IMR-90 (cell line): ENCODE data around the gene ITGA3. TPM values are rescaled to one million over a fixed set of nuclear protein-coding genes. Genes with fewer than 3 reads are reported as not detected.
A peak's percentile ranks its signal among the peaks of the same experiment; 100 is the strongest.

Experiments used
- ATAC-seq: fragments of 200-7000 bp; cut with Tn5 transposase; 2 replicates; pipeline ENCODE4 v1.9.1; 2020; ENCODE audit warnings: low read depth, mild to moderate bottlenecking, moderate library complexity
- BruUV-seq: library from RNA; stranded (reverse); fragments of 400-500 nt; replicated peaks from 2 replicates; lab custom pipeline; 2021; lab: Mats Ljungman, UMichigan
- CTCF ChIA-PET: fragments of 300-600 bp; formaldehyde crosslinking; extraction: SDS; loops from one replicate; lab custom pipeline; 2021; ENCODE audit warnings: antibody characterized with exemption; lab: Yijun Ruan, JAX
- POLR2A ChIA-PET: fragments of 300-600 bp; sonication (Branson Sonifier 250); formaldehyde crosslinking; loops from one replicate; lab custom pipeline; 2022; ENCODE audit warnings: antibody characterized with exemption; ENCODE audit not compliant: unreplicated experiment; lab: Charles Lee
- DNase-seq: peaks from one replicate; pipeline ENCODE4 v3.0.0; 2013
- H2AFZ ChIP-seq: replicated peaks from 2 replicates; pipeline ENCODE3; 2013; ENCODE audit warnings: low read length, mild to moderate bottlenecking; ENCODE audit not compliant: poor library complexity
- H2AK5ac ChIP-seq: 2 replicates; pipeline ENCODE4 v1.6.1; 2013; ENCODE audit warnings: low read depth, low read length, inconsistent platforms
- H2AK9ac ChIP-seq: replicated peaks from 2 replicates; pipeline ENCODE3; 2013; ENCODE audit warnings: mild to moderate bottlenecking, low read depth, low read length, moderate library complexity; ENCODE audit not compliant: poor library complexity
- H2BK120ac ChIP-seq: 2 replicates; pipeline ENCODE4 v1.6.1; 2013; ENCODE audit warnings: low read depth, low read length, inconsistent platforms
- H2BK15ac ChIP-seq: 3 replicates; pipeline ENCODE4 v1.6.1; 2013; ENCODE audit warnings: low read depth, low read length, inconsistent platforms
- H2BK20ac ChIP-seq: 2 replicates; pipeline ENCODE4 v1.6.1; 2013; ENCODE audit warnings: low read depth, mild to moderate bottlenecking, inconsistent platforms, low read length, moderate library complexity
- H2BK5ac ChIP-seq: 2 replicates; pipeline ENCODE4 v1.6.1; 2013; ENCODE audit warnings: mild to moderate bottlenecking, low read depth, low read length, inconsistent platforms; ENCODE audit not compliant: poor library complexity, severe bottlenecking
- H3K14ac ChIP-seq: replicated peaks from 2 replicates; pipeline ENCODE4 v1.6.1; 2013; ENCODE audit warnings: low read depth, low read length, inconsistent platforms
- H3K18ac ChIP-seq: 2 replicates; pipeline ENCODE4 v1.6.1; 2013; ENCODE audit warnings: low read depth, low read length, control low read depth
- H3K23ac ChIP-seq: 2 replicates; pipeline ENCODE4 v1.6.1; 2013; ENCODE audit warnings: low read depth, low read length, inconsistent platforms
- H3K27ac ChIP-seq: 2 replicates; pipeline ENCODE4 v1.5.1; 2013; ENCODE audit warnings: mild to moderate bottlenecking, control low read depth, low read length; ENCODE audit not compliant: insufficient read depth
- H3K27me3 ChIP-seq: 2 replicates; pipeline ENCODE4 v1.6.1; 2013; ENCODE audit warnings: low read length; ENCODE audit not compliant: control insufficient read depth, insufficient read depth
- H3K36me3 ChIP-seq: 2 replicates; pipeline ENCODE4 v1.6.1; 2013; ENCODE audit warnings: low read length, mixed read lengths; ENCODE audit not compliant: control insufficient read depth, insufficient read depth
- H3K4ac ChIP-seq: 2 replicates; pipeline ENCODE4 v1.6.1; 2013; ENCODE audit warnings: low read depth, low read length, inconsistent platforms
- H3K4me1 ChIP-seq: 2 replicates; pipeline ENCODE4 v1.6.1; 2013; ENCODE audit warnings: low read length, mixed read lengths; ENCODE audit not compliant: control insufficient read depth, insufficient read depth
- H3K4me2 ChIP-seq: 2 replicates; pipeline ENCODE4 v1.6.1; 2013; ENCODE audit warnings: low read depth, mild to moderate bottlenecking, control low read depth, low read length, moderate library complexity
- H3K4me3 ChIP-seq: 2 replicates; pipeline ENCODE4 v1.5.1; 2013; ENCODE audit warnings: low read depth, mild to moderate bottlenecking, control low read depth, low read length, moderate library complexity; ENCODE audit not compliant: insufficient read depth
- H3K56ac ChIP-seq: 2 replicates; pipeline ENCODE4 v1.6.1; 2013; ENCODE audit warnings: low read length, inconsistent platforms; ENCODE audit not compliant: insufficient read depth; ENCODE audit errors: extremely low read depth
- H3K79me1 ChIP-seq, 2 experiments: 2 replicates each; pipeline ENCODE4 v1.6.1; 2013; ENCODE audit warnings: low read length in 2 of 2, inconsistent platforms in 1 of 2, low read depth in 1 of 2
- H3K9ac ChIP-seq: 2 replicates; pipeline ENCODE4 v1.6.1; 2013; ENCODE audit warnings: low read depth, low read length, control low read depth
- H3K9me1 ChIP-seq: 2 replicates; pipeline ENCODE4 v1.6.1; 2013; ENCODE audit warnings: low read length, inconsistent platforms; ENCODE audit not compliant: insufficient read depth
- H3K9me3 ChIP-seq: 2 replicates; pipeline ENCODE4 v1.6.1; 2013; ENCODE audit warnings: low read length; ENCODE audit not compliant: control insufficient read depth, insufficient read depth
- H4K20me1 ChIP-seq: 2 replicates; pipeline ENCODE4 v1.6.1; 2013; ENCODE audit warnings: low read length, inconsistent platforms; ENCODE audit not compliant: insufficient read depth
- H4K5ac ChIP-seq: 2 replicates; pipeline ENCODE4 v1.6.1; 2013; ENCODE audit warnings: mild to moderate bottlenecking, low read depth, low read length, control low read depth
- H4K8ac ChIP-seq, 2 experiments: 2 replicates each; pipeline ENCODE4 v1.6.1; 2013; ENCODE audit warnings: low read depth in 2 of 2, low read length in 2 of 2, control low read depth in 1 of 2, inconsistent platforms in 1 of 2
- H4K91ac ChIP-seq: 2 replicates; pipeline ENCODE4 v1.6.1; 2013; ENCODE audit warnings: low read depth, low read length, inconsistent platforms; ENCODE audit not compliant: insufficient read depth
- BHLHE40 ChIP-seq: fragments of 150-350 bp; IDR thresholded peaks from 2 replicates; pipeline ENCODE4 v1.6.1; 2016; ENCODE audit warnings: mild to moderate bottlenecking, low read depth, low read length
- CEBPB ChIP-seq: IDR thresholded peaks from 2 replicates; pipeline ENCODE4 v1.6.1; 2012; ENCODE audit warnings: low read depth, low read length, improper control_type of control experiment
- CHD1 ChIP-seq: IDR thresholded peaks from 2 replicates; pipeline ENCODE4 v1.6.1; 2012; ENCODE audit warnings: low read depth, low read length, improper control_type of control experiment
- FOS ChIP-seq: fragments of 150-350 bp; IDR thresholded peaks from 2 replicates; pipeline ENCODE4 v1.6.1; 2016; ENCODE audit warnings: low read depth, low read length
- MAFK ChIP-seq: IDR thresholded peaks from 2 replicates; pipeline ENCODE4 v1.6.1; 2012; ENCODE audit warnings: low read depth, low read length, improper control_type of control experiment
- MAZ ChIP-seq: IDR thresholded peaks from 2 replicates; pipeline ENCODE4 v1.6.1; 2012; ENCODE audit warnings: low read depth, mild to moderate bottlenecking, low read length, improper control_type of control experiment, moderate library complexity, borderline replicate concordance
- MXI1 ChIP-seq: IDR thresholded peaks from 2 replicates; pipeline ENCODE4 v1.6.1; 2012; ENCODE audit warnings: low read depth, mild to moderate bottlenecking, low read length, moderate library complexity, borderline replicate concordance
- NFE2L2 ChIP-seq: fragments of 150-350 bp; IDR thresholded peaks from 2 replicates; pipeline ENCODE4 v1.6.1; 2016; ENCODE audit warnings: low read depth, mild to moderate bottlenecking, low read length
- POLR2A ChIP-seq: IDR thresholded peaks from 2 replicates; pipeline ENCODE4 v1.6.1; 2012; ENCODE audit warnings: mild to moderate bottlenecking, low read depth, low read length
- RAD21 ChIP-seq: IDR thresholded peaks from 2 replicates; pipeline ENCODE4 v1.6.1; 2012; ENCODE audit warnings: low read length, improper control_type of control experiment
- RCOR1 ChIP-seq: IDR thresholded peaks from 2 replicates; pipeline ENCODE4 v1.6.1; 2012; ENCODE audit warnings: mild to moderate bottlenecking, low read length, improper control_type of control experiment; ENCODE audit not compliant: insufficient replicate concordance
- RFX5 ChIP-seq: IDR thresholded peaks from 2 replicates; pipeline ENCODE4 v1.8.0; 2012; ENCODE audit warnings: low read depth, mild to moderate bottlenecking, low read length, moderate library complexity
- SMC3 ChIP-seq: fragments of 150-350 bp; IDR thresholded peaks from 2 replicates; pipeline ENCODE4 v1.6.1; 2016; ENCODE audit warnings: low read depth, mild to moderate bottlenecking, antibody characterized with exemption, low read length, moderate library complexity
- WGBS, 2 experiments: methylation state at CpG; one replicate each; pipeline versions ENCODE4 v1.1.5 to v1.1.7; 2013; ENCODE audit warnings: missing lambda C conversion rate in 2 of 2; ENCODE audit not compliant: insufficient read length in 1 of 2; ENCODE audit errors: extremely low coverage in 2 of 2; 5-methylcytosine and 5-hydroxymethylcytosine counted together
- dilution Hi-C: fragments of 300-500 bp; cut with HindIII; formaldehyde crosslinking; loops from one replicate; pipeline ENCODE4 v1.14.3; 2018; ENCODE audit warnings: low sequenced_read_pairs; ENCODE audit not compliant: unreplicated experiment
- in situ Hi-C: fragments of 300-500 bp; cut with MboI; formaldehyde crosslinking; loops from 3 replicates; pipeline ENCODE4 v1.14.3; 2019; ENCODE audit warnings: low sequenced_read_pairs, inconsistent platforms, mixed read lengths
- intact Hi-C: fragments of 100-400 bp; cut with micrococcal nuclease; formaldehyde crosslinking; loops from 2 replicates; pipeline ENCODE4 v1.10.0; 2022
- polyA plus RNA-seq, 3 experiments: library from polyadenylated mRNA; depleted of rRNA; stranded (reverse); fragments of >200 nt; gene quantifications; 2 replicates each; pipeline ENCODE4 v1.2.3, GENCODE V29; 2012; ENCODE audit warnings: low replicate concordance in 1 of 3
- total RNA-seq: library from RNA; depleted of rRNA; stranded (reverse); fragments of >200 nt; gene quantifications from 2 replicates; pipeline ENCODE4 v1.2.3, GENCODE V29; 2012
- TF ChIP-seq, protein P1 (sequence below): fragments of 150-350 bp; IDR thresholded peaks from 2 replicates; pipeline ENCODE4 v1.6.1; 2017; ENCODE audit warnings: mild to moderate bottlenecking, antibody characterized with exemption, low read length, low read depth
- TF ChIP-seq, protein P2 (sequence below): fragments of 150-350 bp; IDR thresholded peaks from 2 replicates; pipeline ENCODE4 v1.6.1; 2016; ENCODE audit warnings: low read depth, mild to moderate bottlenecking, low read length, moderate library complexity, borderline replicate concordance
- TF ChIP-seq, protein P3 (sequence below): conservative IDR thresholded peaks from 2 replicates; pipeline ENCODE4 v1.5.1; 2012; ENCODE audit warnings: mild to moderate bottlenecking, low read depth, low read length, improper control_type of control experiment

ITGA3 gene
- total and polyA plus RNA-seq, 2 of the 4 experiments (the other 2 are of a cell fraction), result 78.0 to 202 TPM

DNA sequence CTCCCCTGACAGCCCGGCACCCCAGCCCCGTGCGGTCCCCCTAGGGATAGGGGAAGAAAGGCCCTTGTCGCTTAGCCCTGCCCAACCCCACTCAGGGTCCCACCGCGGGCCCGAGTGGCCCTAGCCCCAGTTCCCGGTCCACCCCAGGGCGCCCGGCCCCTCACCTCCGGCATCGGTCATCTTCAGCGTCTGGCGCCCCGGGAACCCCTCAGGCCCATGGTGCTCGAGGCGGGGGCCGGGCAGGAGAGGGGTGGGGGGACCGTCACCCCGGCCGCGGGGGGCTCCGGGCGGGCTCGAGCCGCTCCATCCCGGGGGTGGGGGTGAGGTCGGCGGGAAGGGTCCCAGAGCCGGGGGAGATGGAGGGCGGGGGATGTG, 73.4 kb downstream of the ITGA3 start:
- Histone ChIP-seq H4K8ac (no peak overlapping the region), H2AK5ac (peak overlapping the region; percentile 8; the same call in 1 of the 2 replicates), H3K9me1 (peaks cover 12% of the 10 kb centered on the region), H2BK15ac (no peak overlapping the region), H4K20me1 (peaks cover 14% of the 10 kb centered on the region), H3K18ac (no peak overlapping the region; the same call in 1 of the 2 replicates), H2AFZ (peak overlapping the region; percentile 84), H2AK9ac (peak overlapping the region; percentile 91), H3K4ac (peak overlapping the region; percentile 33; the same call in 1 of the 2 replicates), H3K36me3 (peaks cover 3% of the 10 kb centered on the region; the same call in 1 of the 2 replicates), H4K91ac (no peak overlapping the region), H3K79me1 (peaks cover 3 to 38% of the 10 kb centered on the region in 2 experiments; a peak in 3 of 4 replicates), H3K4me2 (peak overlapping the region; percentile 92), H3K27ac (peak overlapping the region; percentile 44; the same call in 1 of the 2 replicates), H3K23ac (no peak overlapping the region), H3K56ac (no peak overlapping the region), H3K14ac (no peak overlapping the region), H4K5ac (no peak overlapping the region), H2BK120ac (no peak overlapping the region), H3K4me1 (peaks cover 19% of the 10 kb centered on the region), H2BK5ac (no peak overlapping the region), H3K9ac (peak overlapping the region; percentile 68), H3K27me3 (no peaks in the 10 kb centered on the region), H3K4me3 (peak overlapping the region; percentile 64), H2BK20ac (no peak overlapping the region), H3K9me3 (no peaks in the 10 kb centered on the region)
- intact Hi-C loops, result no loop called here
- TF ChIP-seq CHD1, result no peak
- TF ChIP-seq SMC3, result no peak
- no peak for TF ChIP-seq NFE2L2
- TF ChIP-seq, protein P1, sequence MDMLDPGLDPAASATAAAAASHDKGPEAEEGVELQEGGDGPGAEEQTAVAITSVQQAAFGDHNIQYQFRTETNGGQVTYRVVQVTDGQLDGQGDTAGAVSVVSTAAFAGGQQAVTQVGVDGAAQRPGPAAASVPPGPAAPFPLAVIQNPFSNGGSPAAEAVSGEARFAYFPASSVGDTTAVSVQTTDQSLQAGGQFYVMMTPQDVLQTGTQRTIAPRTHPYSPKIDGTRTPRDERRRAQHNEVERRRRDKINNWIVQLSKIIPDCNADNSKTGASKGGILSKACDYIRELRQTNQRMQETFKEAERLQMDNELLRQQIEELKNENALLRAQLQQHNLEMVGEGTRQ, result no peak
- TF ChIP-seq FOS, result no peak
- no peak for TF ChIP-seq MXI1
- no peak for TF ChIP-seq MAFK
- no peak for TF ChIP-seq RCOR1
- TF ChIP-seq POLR2A, result no peak
- TF ChIP-seq CEBPB, result no peak
- no peak for TF ChIP-seq RFX5
- TF ChIP-seq MAZ, result no peak
- TF ChIP-seq BHLHE40, result no peak
- no peak for TF ChIP-seq RAD21
- TF ChIP-seq, protein P2, sequence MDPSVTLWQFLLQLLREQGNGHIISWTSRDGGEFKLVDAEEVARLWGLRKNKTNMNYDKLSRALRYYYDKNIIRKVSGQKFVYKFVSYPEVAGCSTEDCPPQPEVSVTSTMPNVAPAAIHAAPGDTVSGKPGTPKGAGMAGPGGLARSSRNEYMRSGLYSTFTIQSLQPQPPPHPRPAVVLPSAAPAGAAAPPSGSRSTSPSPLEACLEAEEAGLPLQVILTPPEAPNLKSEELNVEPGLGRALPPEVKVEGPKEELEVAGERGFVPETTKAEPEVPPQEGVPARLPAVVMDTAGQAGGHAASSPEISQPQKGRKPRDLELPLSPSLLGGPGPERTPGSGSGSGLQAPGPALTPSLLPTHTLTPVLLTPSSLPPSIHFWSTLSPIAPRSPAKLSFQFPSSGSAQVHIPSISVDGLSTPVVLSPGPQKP, result no peak
- TF ChIP-seq, protein P3, sequence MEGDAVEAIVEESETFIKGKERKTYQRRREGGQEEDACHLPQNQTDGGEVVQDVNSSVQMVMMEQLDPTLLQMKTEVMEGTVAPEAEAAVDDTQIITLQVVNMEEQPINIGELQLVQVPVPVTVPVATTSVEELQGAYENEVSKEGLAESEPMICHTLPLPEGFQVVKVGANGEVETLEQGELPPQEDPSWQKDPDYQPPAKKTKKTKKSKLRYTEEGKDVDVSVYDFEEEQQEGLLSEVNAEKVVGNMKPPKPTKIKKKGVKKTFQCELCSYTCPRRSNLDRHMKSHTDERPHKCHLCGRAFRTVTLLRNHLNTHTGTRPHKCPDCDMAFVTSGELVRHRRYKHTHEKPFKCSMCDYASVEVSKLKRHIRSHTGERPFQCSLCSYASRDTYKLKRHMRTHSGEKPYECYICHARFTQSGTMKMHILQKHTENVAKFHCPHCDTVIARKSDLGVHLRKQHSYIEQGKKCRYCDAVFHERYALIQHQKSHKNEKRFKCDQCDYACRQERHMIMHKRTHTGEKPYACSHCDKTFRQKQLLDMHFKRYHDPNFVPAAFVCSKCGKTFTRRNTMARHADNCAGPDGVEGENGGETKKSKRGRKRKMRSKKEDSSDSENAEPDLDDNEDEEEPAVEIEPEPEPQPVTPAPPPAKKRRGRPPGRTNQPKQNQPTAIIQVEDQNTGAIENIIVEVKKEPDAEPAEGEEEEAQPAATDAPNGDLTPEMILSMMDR, result no peak
- in situ Hi-C loops, result no loop called here
- no CpG with 5 or more reads among the region's 31 CpGs for WGBS, 2 experiments
- DNase-seq (no peak), ATAC-seq (peak; percentile 1)
- BruUV-seq, result no TSS peak
- ChIA-PET POLR2A (interaction anchor here (0.6 to 0.9 kb wide), 2 partner anchors 22 to 232 kb away, joined by 4 to 6 read pairs; no protein-coding TSS in a partner anchor), CTCF (no interaction called here)
- dilution Hi-C loops, result no loop called here
